HepG2 (cell line): ENCODE measurements around the gene OSR1. TPM values are rescaled to one million over a fixed set of nuclear protein-coding genes. Genes with fewer than 3 reads are reported as not detected.
A peak's percentile ranks its signal among the peaks of the same experiment; 100 is the strongest.

Source experiments
- ARNT2 ChIP-seq: sonication (generic); formaldehyde crosslinking; IDR thresholded peaks from 2 replicates; pipeline ENCODE4 v1.8.0; 2022; ENCODE audit warnings: mild to moderate bottlenecking, low read depth, missing genetic modification reagents, moderate library complexity
- KLF6 ChIP-seq: IDR thresholded peaks from 2 replicates; pipeline ENCODE4 v1.8.0; 2016; ENCODE audit warnings: missing biosample characterization, missing genetic modification reagents
- ZNF10 ChIP-seq: sonication (generic); formaldehyde crosslinking; IDR thresholded peaks from 2 replicates; pipeline ENCODE4 v1.4.0; 2020; ENCODE audit warnings: mild to moderate bottlenecking, low read depth, missing genetic modification reagents, borderline replicate concordance
- ZNF350 ChIP-seq: sonication (generic); formaldehyde crosslinking; IDR thresholded peaks from 2 replicates; pipeline ENCODE4 v1.4.0; 2020; ENCODE audit warnings: mild to moderate bottlenecking, low read depth, missing genetic modification reagents, borderline replicate concordance
- polyA plus RNA-seq, 8 experiments: library from polyadenylated mRNA; depleted of rRNA in 3 of 8; stranded (reverse) in 7 of 8; unstranded in 1 of 8; fragments of >200 nt; fragmentation: Illumina TruSeq in 4 of 8; extraction: Trizol in 4 of 8; gene quantifications; 2 replicates each; pipeline versions ENCODE4 v1.2.1 to v1.2.3, GENCODE V29; 2011 to 2016; ENCODE audit warnings: low read depth in 4 of 8, missing spikeins in 1 of 8, mixed read lengths in 1 of 8; ENCODE audit not compliant: insufficient read depth in 1 of 8
- total RNA-seq, 5 experiments: library from RNA; depleted of rRNA; stranded (reverse); fragments of >200 nt; fragmentation: Illumina TruSeq; extraction: Trizol; gene quantifications; 2 replicates each; pipeline ENCODE4 v1.2.3, GENCODE V29; 2016; ENCODE audit warnings: low read depth in 1 of 5
- TF ChIP-seq, protein P1 (sequence below): sonication (generic); formaldehyde crosslinking; IDR thresholded peaks from 2 replicates; pipeline ENCODE4 v1.4.0; 2020; ENCODE audit warnings: low read depth, missing genetic modification reagents
- TF ChIP-seq, protein P2 (sequence below): sonication (generic); formaldehyde crosslinking; IDR thresholded peaks from 2 replicates; pipeline ENCODE4 v1.8.0; 2022; ENCODE audit warnings: mild to moderate bottlenecking, missing genetic modification reagents; ENCODE audit not compliant: insufficient replicate concordance
- TF ChIP-seq, protein P3 (sequence below): IDR thresholded peaks from 2 replicates; pipeline ENCODE4 v1.6.1; 2016; ENCODE audit warnings: missing compliant biosample characterization, missing genetic modification reagents, borderline replicate concordance
- TF ChIP-seq, protein P4 (sequence below): fragments of 450-650 bp; IDR thresholded peaks from 2 replicates; pipeline ENCODE4 v1.6.1; 2017; ENCODE audit warnings: mild to moderate bottlenecking
- TF ChIP-seq, protein P5 (sequence below): sonication (generic); formaldehyde crosslinking; IDR thresholded peaks from 2 replicates; pipeline ENCODE4 v1.4.0; 2020; ENCODE audit warnings: missing genetic modification reagents

OSR1 gene
- total and polyA plus RNA-seq, 2 of the 13 experiments (the other 11 are each of a cell fraction or from before 2014, with no cell fraction given): 0.63 to 1.1 TPM

DNA sequence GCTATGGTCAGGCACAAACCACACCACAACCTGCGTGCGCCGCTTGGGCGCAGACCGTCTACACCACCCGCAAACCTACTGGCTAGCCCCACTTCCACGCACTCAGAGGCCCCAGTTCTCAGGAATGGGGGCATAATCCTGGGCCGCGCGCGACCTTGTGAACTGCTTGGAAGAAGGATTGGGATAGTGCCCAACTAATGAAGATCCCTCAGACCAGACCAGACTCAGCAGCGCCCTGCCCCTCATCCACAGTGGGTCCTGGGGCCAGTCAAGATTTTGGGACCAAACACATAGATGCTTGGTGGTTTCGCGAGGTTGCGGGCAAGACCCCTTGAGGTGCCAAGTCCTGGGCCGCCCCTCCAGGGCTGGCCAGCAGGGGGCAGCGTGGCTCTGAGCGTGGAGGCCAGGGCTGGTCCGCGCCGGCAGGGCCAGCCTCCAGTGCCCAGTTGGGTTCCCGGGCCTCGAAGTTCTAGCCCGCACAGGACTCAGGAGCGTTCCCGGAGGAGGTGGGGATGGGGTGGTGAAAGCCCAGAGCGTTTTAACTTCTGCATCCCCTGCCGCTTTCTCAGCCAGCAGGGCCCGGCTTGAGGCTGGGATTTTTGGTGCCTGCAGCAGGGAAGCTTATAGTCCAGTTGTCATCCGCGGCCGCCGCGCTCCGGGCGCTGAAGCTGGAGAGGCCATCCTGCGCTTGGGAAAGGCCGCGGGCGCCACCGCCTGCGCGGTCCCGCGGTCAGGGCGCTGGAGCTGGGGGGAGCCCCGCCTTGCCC is 8.3 kb downstream of the OSR1 start (continued):
- TF ChIP-seq, protein P1, sequence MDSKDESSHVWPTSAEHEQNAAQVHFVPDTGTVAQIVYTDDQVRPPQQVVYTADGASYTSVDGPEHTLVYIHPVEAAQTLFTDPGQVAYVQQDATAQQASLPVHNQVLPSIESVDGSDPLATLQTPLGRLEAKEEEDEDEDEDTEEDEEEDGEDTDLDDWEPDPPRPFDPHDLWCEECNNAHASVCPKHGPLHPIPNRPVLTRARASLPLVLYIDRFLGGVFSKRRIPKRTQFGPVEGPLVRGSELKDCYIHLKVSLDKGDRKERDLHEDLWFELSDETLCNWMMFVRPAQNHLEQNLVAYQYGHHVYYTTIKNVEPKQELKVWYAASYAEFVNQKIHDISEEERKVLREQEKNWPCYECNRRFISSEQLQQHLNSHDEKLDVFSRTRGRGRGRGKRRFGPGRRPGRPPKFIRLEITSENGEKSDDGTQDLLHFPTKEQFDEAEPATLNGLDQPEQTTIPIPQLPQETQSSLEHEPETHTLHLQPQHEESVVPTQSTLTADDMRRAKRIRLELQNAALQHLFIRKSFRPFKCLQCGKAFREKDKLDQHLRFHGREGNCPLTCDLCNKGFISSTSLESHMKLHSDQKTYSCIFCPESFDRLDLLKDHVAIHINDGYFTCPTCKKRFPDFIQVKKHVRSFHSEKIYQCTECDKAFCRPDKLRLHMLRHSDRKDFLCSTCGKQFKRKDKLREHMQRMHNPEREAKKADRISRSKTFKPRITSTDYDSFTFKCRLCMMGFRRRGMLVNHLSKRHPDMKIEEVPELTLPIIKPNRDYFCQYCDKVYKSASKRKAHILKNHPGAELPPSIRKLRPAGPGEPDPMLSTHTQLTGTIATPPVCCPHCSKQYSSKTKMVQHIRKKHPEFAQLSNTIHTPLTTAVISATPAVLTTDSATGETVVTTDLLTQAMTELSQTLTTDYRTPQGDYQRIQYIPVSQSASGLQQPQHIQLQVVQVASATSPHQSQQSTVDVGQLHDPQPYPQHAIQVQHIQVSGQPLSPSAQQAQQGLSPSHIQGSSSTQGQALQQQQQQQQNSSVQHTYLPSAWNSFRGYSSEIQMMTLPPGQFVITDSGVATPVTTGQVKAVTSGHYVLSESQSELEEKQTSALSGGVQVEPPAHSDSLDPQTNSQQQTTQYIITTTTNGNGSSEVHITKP (CRISPR knock-in tag): no peak
- TF ChIP-seq, protein P2, sequence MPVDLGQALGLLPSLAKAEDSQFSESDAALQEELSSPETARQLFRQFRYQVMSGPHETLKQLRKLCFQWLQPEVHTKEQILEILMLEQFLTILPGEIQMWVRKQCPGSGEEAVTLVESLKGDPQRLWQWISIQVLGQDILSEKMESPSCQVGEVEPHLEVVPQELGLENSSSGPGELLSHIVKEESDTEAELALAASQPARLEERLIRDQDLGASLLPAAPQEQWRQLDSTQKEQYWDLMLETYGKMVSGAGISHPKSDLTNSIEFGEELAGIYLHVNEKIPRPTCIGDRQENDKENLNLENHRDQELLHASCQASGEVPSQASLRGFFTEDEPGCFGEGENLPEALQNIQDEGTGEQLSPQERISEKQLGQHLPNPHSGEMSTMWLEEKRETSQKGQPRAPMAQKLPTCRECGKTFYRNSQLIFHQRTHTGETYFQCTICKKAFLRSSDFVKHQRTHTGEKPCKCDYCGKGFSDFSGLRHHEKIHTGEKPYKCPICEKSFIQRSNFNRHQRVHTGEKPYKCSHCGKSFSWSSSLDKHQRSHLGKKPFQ (CRISPR knock-in tag): no peak
- TF ChIP-seq ZNF10 (CRISPR knock-in tag): no peak
- no peak for TF ChIP-seq ARNT2 (CRISPR knock-in tag)
- TF ChIP-seq, protein P3, sequence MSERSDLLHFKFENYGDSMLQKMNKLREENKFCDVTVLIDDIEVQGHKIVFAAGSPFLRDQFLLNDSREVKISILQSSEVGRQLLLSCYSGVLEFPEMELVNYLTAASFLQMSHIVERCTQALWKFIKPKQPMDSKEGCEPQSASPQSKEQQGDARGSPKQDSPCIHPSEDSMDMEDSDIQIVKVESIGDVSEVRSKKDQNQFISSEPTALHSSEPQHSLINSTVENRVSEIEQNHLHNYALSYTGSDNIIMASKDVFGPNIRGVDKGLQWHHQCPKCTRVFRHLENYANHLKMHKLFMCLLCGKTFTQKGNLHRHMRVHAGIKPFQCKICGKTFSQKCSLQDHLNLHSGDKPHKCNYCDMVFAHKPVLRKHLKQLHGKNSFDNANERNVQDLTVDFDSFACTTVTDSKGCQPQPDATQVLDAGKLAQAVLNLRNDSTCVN (CRISPR knock-in tag): no peak
- TF ChIP-seq KLF6 (CRISPR knock-in tag): no peak
- TF ChIP-seq, protein P4, sequence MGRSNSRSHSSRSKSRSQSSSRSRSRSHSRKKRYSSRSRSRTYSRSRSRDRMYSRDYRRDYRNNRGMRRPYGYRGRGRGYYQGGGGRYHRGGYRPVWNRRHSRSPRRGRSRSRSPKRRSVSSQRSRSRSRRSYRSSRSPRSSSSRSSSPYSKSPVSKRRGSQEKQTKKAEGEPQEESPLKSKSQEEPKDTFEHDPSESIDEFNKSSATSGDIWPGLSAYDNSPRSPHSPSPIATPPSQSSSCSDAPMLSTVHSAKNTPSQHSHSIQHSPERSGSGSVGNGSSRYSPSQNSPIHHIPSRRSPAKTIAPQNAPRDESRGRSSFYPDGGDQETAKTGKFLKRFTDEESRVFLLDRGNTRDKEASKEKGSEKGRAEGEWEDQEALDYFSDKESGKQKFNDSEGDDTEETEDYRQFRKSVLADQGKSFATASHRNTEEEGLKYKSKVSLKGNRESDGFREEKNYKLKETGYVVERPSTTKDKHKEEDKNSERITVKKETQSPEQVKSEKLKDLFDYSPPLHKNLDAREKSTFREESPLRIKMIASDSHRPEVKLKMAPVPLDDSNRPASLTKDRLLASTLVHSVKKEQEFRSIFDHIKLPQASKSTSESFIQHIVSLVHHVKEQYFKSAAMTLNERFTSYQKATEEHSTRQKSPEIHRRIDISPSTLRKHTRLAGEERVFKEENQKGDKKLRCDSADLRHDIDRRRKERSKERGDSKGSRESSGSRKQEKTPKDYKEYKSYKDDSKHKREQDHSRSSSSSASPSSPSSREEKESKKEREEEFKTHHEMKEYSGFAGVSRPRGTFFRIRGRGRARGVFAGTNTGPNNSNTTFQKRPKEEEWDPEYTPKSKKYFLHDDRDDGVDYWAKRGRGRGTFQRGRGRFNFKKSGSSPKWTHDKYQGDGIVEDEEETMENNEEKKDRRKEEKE: no peak
- peak; percentile 54; the same call in 1 of the 2 replicates for TF ChIP-seq ZNF350
- TF ChIP-seq, protein P5, sequence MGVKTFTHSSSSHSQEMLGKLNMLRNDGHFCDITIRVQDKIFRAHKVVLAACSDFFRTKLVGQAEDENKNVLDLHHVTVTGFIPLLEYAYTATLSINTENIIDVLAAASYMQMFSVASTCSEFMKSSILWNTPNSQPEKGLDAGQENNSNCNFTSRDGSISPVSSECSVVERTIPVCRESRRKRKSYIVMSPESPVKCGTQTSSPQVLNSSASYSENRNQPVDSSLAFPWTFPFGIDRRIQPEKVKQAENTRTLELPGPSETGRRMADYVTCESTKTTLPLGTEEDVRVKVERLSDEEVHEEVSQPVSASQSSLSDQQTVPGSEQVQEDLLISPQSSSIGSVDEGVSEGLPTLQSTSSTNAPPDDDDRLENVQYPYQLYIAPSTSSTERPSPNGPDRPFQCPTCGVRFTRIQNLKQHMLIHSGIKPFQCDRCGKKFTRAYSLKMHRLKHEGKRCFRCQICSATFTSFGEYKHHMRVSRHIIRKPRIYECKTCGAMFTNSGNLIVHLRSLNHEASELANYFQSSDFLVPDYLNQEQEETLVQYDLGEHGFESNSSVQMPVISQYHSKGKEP: no peak
